Hepatocyte (in vitro differentiated cells): ENCODE data around the gene C16orf89.

ENCODE experiments used
- EZH2 ChIP-seq: fragments of 200-600 bp; sonication (generic); IDR thresholded peaks from 2 replicates; pipeline ENCODE4 v1.6.1; 2016; ENCODE audit warnings: antibody characterized with exemption, mild to moderate bottlenecking, borderline replicate concordance
- EZH2phosphoT487 ChIP-seq: fragments of 200-600 bp; sonication (generic); IDR thresholded peaks from one replicate; pipeline ENCODE4 v1.6.1; 2018; ENCODE audit warnings: antibody characterized with exemption, mild to moderate bottlenecking, low read depth, moderate library complexity; ENCODE audit not compliant: unreplicated experiment, severe bottlenecking
- TF ChIP-seq, protein P1 (sequence below): fragments of 200-600 bp; sonication (generic); IDR thresholded peaks from 2 replicates; pipeline ENCODE4 v1.5.1; 2016; ENCODE audit warnings: antibody characterized with exemption, mild to moderate bottlenecking; ENCODE audit not compliant: poor library complexity

- TF ChIP-seq, protein P1, sequence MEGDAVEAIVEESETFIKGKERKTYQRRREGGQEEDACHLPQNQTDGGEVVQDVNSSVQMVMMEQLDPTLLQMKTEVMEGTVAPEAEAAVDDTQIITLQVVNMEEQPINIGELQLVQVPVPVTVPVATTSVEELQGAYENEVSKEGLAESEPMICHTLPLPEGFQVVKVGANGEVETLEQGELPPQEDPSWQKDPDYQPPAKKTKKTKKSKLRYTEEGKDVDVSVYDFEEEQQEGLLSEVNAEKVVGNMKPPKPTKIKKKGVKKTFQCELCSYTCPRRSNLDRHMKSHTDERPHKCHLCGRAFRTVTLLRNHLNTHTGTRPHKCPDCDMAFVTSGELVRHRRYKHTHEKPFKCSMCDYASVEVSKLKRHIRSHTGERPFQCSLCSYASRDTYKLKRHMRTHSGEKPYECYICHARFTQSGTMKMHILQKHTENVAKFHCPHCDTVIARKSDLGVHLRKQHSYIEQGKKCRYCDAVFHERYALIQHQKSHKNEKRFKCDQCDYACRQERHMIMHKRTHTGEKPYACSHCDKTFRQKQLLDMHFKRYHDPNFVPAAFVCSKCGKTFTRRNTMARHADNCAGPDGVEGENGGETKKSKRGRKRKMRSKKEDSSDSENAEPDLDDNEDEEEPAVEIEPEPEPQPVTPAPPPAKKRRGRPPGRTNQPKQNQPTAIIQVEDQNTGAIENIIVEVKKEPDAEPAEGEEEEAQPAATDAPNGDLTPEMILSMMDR: no peak
- TF ChIP-seq EZH2 (no peak), EZH2phosphoT487 (no peak)
Observed at GRCh38 chr16:5003828-5004227, 61.9 kb downstream of the C16orf89 start.
